ENCODE data around the gene RDH11.

The RDH11 gene

GRCh38 chr14:67650151-67650550, 45.4 kb downstream of the RDH11 start:
- peak in 2 of 51 donors; percentile 16 to 34 for DNase-seq

GRCh38 chr14:67646131-67646530, 49.4 kb downstream of the RDH11 start:
- DNase-seq: no peak

DNA sequence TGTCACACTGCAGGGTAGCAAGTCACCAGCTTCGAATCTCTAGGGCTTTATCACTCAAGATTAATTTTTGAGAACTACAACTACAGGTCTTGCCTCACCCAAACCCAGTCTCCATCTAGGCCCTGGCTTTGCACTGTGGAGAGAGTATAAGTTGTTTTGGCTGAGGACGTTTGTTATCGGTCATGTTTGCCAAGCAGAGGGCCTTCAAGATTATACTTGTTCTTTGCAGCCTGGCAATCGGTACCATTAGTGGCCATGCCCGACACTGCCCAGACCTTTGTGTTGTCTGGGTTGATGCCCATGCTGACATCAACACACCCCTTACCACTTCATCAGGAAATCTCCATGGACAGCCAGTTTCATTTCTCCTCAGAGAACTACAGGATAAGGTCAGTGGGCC, 50.1 kb downstream of the RDH11 start:
- DNase-seq: no peak

GRCh38 chr14:67644428-67644827, 51.1 kb downstream of the RDH11 start:
- no peak for DNase-seq

DNA sequence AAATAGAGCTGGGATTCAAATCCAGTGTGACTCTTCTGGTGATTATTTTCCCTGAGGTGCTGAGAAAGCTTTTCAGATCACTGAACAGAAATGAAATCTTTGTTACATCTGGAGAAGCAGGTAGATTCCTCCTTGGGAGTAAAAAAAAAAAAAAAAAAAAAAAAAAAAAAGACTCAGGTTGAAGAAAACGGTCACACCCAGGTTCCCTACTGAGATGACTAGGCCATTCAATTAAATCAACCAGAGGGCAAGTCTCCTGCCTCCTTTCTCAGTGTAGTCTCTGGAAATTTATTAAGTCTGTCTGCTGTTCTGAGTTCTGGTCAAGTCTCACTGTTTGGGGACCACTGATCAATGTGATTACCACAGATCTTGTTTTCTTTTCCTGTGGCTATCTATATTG, 51.9 kb downstream of the RDH11 start:
- no peak for DNase-seq

GRCh38 chr14:67641902-67642749, 53.4 kb downstream of the RDH11 start:
- no peak for DNase-seq

- DNase-seq: no peak
These were observed 54.1 kb downstream of the RDH11 start for GRCh38 chr14:67641480-67641879.

DNA sequence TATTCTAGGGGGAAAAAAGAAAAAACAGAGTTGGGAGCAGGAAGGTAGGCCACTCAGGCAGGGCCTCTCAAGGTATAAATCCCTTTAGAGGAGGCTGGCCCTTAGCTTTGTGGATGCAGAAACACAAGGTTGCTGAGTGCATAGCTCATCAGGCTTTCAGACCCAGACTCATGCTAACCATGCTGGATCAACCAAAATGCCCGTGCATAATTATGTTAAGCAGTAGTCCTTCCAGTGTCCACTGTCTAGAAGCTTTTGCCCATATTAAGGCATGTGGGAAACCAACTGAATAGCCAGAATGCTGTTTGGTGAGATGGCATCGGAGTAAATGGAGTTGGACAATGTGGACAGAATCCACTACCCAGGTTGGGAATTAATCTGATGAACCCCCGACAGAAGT, 56.9 kb downstream of the RDH11 start:
- DNase-seq: no peak

DNA sequence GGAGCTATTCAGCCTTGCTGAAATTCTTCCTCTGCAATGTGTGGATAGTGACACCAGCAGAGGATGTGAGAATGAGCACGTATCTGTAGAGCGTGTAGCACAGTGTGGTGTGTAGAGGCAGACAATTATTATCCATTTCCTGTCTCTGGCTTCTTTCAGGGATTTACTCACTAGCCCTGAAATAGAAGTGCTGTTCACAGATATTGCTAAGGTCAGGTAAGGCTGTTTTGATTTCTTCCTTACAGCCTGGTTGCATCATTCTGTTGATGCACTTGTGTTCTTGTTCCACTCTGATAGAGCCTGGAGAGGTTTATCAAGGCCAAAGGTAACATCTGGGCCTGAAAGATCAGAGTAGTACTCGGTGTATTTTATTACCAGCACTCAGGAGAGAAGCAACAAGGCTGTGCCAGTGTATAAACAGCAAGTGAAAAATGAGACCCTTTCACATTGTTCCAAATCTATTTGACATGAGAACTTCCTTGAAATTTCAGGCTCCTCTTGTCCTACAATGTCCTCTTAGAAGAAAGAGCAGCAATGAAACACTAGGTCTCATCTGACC, 59.1 kb downstream of the RDH11 start:
- no peak for DNase-seq

DNA sequence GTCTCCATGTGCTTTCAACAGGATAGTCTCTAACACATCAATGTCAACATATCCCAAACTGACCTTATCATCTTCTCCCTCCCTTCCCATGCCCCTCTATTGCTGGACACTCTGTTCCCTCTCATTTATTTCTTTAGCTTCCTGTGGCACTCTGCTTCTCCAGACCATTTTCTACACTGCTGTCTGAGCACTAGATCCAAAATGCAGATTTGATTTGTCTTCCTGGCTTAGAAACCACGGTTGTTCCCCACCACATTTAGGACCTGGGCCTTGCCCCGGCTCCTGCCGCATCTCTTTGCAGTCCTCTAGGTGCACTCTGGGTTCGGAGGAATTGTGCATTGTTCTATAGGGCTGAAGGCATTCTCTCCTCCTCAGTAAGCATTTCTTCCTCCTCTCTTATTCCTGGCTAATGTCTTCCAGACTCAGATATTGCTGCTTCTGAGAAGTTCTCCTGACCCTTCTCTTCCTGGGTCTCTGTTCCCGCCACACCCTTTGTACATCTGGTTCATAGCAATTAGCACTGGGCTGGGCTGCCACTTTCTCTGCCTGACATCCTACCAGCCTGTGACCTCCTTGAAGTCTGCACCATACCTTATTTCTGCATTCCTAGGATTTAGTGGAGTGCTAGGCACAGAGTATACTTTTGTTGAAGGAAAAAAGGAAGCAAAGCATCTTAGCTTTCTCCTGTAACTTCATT, 62.0 kb downstream of the RDH11 start:
- DNase-seq: no peak

GRCh38 chr14:67630938-67631337, 64.6 kb downstream of the RDH11 start:
- DNase-seq: no peak

DNA sequence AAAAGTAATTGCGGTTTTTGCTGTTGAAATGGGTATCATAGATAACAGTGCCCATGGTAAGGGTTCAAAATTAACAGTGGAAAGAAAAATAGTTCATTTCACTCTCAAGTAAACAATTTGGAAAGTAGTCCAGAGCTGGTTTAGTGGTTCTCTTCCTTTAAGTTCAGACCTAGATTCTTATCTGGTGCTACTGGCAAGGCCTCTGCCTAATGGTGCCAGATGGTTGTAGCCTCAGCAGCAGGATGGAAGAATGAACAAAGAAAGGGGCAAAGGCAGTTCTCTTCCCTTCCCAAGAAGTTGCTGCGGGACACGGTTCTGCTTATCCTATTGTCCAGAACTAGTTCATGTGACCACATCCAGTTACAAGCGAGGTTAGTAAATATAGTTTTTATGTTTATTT, 65.4 kb downstream of the RDH11 start:
- no peak for DNase-seq

GRCh38 chr14:67627519-67627918, 68.0 kb downstream of the RDH11 start:
- no peak for DNase-seq

Measured in hypothalamus (tissue), 51 donors.